ENCODE data around the gene MRPS18A.

Gene MRPS18A

DNA sequence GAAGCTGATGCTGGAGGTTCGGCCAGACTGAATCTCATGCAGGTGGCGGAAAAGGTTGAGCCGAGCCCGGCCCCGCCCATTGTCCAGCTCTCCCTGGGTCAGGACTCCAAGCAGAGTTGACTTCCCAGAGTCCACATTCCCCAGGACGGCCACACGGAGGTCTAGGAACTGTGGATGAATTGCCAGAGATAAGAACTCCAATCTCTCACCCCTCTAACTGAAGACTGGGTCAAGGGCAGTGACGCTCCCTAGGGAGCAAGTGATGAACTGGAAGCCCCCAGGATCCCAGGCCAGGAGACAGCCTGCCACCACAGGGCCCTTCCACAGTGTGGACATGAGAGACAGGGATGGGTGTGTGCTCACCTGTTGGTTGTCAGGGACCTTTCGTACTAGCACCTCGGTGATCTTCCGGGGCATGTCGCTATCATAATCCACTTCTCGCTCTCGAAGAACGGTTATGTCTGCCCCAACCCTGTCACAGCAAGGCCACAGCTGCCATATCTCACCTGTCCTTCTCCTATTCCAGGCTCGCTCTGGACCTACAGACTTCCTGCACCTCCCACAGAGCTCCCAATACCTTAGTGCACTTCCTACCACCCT lies 62.1 kb downstream of the MRPS18A start:
- Histone ChIP-seq H3K79me2 (no peaks in the 10 kb centered on the region), H3K36me3 (ENCODE audit: control insufficient read depth, insufficient read depth, low read length) (no peaks in the 10 kb centered on the region)

GRCh38 chr6:43624786-43625288 lies 62.8 kb downstream of the MRPS18A start:
- Histone ChIP-seq H3K9me3 (ENCODE audit: control insufficient read depth, low read length) (no peaks in the 10 kb centered on the region), H3K27ac (no peak overlapping the region), H3K79me2 (no peaks in the 10 kb centered on the region), H3K4me1 (peaks cover 10% of the 10 kb centered on the region), H3K4me2 (ENCODE audit: low read length) (no peak overlapping the region), H3K9ac (no peak overlapping the region), H3K4me3 (ENCODE audit: low read depth, low read length) (no peak overlapping the region), H2AFZ (no peak overlapping the region), H3K36me3 (ENCODE audit: control insufficient read depth, insufficient read depth, low read length) (no peaks in the 10 kb centered on the region), H3K27me3 (ENCODE audit: control insufficient read depth, insufficient read depth, low read length) (no peaks in the 10 kb centered on the region)
- no peak for TF ChIP-seq CTCF (IDR thresholded peaks at IDR 0.05)

More for the DNA sequence above, 62.1 kb downstream of the MRPS18A start:
- Histone ChIP-seq H3K27me3 (ENCODE audit: control insufficient read depth, insufficient read depth, low read length) (no peaks in the 10 kb centered on the region), H2AFZ (no peak overlapping the region), H3K9ac (no peak overlapping the region), H3K27ac (no peak overlapping the region), H3K4me3 (ENCODE audit: low read depth, low read length) (no peak overlapping the region), H3K4me1 (peaks cover 13% of the 10 kb centered on the region), H3K4me2 (ENCODE audit: low read length) (no peak overlapping the region), H3K9me3 (ENCODE audit: control insufficient read depth, low read length) (no peaks in the 10 kb centered on the region)
- no peak for TF ChIP-seq CTCF (IDR thresholded peaks at IDR 0.05)

DNA sequence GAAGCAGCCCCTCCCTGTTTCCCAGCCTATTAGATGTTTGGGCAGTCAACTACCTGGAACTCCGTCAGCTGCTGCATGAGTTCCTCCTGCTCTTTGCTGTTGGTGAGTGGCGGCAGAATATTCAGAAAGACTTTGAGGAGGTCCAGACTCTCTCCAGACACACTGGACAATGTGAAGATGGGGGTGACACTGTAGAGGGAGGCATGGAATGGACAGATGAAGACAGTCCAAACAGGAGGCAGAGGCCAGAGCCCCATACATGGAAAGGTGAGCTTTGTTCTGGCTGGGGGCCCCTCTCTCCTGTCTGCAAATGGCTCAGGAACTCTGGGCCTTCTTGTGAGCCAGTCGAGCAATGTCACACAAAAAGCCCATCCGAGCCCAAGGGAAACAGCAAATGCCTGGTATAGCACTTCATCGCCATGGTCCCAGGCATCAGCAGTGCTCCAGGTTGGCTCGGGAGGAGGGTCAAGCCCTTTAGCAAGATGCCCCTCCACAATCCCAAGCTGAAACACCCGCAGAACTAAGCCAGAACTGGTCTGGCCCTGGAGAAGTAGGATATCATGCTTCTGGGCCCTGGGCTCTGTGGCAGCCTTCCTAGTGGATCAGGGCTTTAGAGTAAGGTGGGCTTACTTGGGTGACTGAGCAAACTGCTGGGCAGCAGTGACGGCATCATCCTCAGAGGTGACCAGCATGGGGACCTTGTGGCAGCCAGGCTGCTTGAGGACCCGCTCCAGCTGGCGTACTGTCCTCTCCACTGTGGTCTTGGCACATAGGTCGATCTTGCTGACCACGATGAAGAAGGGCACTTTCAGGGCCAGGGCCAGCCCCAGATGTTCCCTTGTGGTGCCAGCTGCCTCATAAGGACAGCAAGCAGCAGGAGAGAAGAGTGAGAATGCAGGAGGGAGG lies 63.5 kb downstream of the MRPS18A start:
- Histone ChIP-seq H3K9ac (no peak overlapping the region), H3K36me3 (ENCODE audit: control insufficient read depth, insufficient read depth, low read length) (no peaks in the 10 kb centered on the region)

DNA sequence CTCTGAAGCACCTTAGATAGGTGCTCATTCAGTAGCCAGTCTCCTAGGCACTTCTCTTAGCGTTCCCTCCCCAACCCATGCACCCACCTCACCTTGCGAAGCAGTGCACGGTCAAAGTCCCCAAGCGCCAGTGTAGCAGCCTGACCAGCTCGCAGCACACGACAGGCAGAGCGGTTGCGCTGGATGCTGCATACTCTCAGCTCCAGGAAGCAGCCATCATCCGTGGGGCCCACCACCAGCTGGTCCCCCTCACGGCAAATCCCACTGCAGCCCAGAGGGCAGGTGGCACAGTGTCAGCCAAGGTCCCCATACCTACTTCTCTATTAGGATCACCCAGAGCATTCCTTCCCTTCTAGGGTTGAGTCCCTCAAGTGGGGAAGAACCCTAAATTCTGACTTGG lies 65.0 kb downstream of the MRPS18A start:
- no peak overlapping the region for H3K4me3 ChIP-seq (ENCODE audit: low read depth, low read length)
- H3K79me2 ChIP-seq, result no peaks in the 10 kb centered on the region
- H3K9me3 ChIP-seq (ENCODE audit: control insufficient read depth, low read length), result no peaks in the 10 kb centered on the region
- no peak overlapping the region for H3K9ac ChIP-seq
- peaks cover 6% of the 10 kb centered on the region for H3K4me1 ChIP-seq
- H3K36me3 ChIP-seq (ENCODE audit: control insufficient read depth, insufficient read depth, low read length), result no peaks in the 10 kb centered on the region
- H3K27me3 ChIP-seq (ENCODE audit: control insufficient read depth, insufficient read depth, low read length), result no peaks in the 10 kb centered on the region
- no peak overlapping the region for H2AFZ ChIP-seq
- H3K4me2 ChIP-seq (ENCODE audit: low read length), result no peak overlapping the region
- H3K27ac ChIP-seq, result no peak overlapping the region
- TF ChIP-seq CTCF (IDR thresholded peaks at IDR 0.05), result no peak

More for the DNA sequence above, 63.5 kb downstream of the MRPS18A start:
- Histone ChIP-seq H3K79me2 (no peaks in the 10 kb centered on the region), H3K4me1 (peaks cover 10% of the 10 kb centered on the region), H3K4me3 (ENCODE audit: low read depth, low read length) (no peak overlapping the region), H3K9me3 (ENCODE audit: control insufficient read depth, low read length) (no peaks in the 10 kb centered on the region), H3K27ac (no peak overlapping the region), H3K27me3 (ENCODE audit: control insufficient read depth, insufficient read depth, low read length) (no peaks in the 10 kb centered on the region), H2AFZ (no peak overlapping the region), H3K4me2 (ENCODE audit: low read length) (no peak overlapping the region)
- no peak for TF ChIP-seq CTCF (IDR thresholded peaks at IDR 0.05)
